ENCODE data around the gene EEF1B2. TPM values are rescaled to one million over a fixed set of nuclear protein-coding genes. Genes with fewer than 3 reads are reported as not detected.
"Not testable (repeated sequence)": the region's sequence is repeated elsewhere in the genome, so short reads cannot be mapped to it uniquely, and the experiment has no call there.

EEF1B2 gene
- total RNA-seq, 2 experiments from 2014 or later: 1,109 to 1,132 TPM

- peaks cover 6% of the 10 kb centered on the region for H3K36me3 Mint-ChIP-seq (ENCODE audit: low read depth)
- intact Hi-C loops (cut with DNase I, micrococcal nuclease): no loop called here
- Histone ChIP-seq H3K27ac (ENCODE audit: low read depth in 1 of 2, low read length in 2 of 2) (no peak overlapping the region), H3K4me1 (ENCODE audit: insufficient read depth, low read length) (no peaks in the 10 kb centered on the region), H3K4me3 (ENCODE audit: low read length) (no peak overlapping the region), H3K27me3 (ENCODE audit: control insufficient read depth in 1 of 2, insufficient read depth in 2 of 2, low read length in 2 of 2) (no peaks in the 10 kb centered on the region), H3K9me3 (ENCODE audit: control insufficient read depth in 1 of 2, insufficient read depth in 1 of 2, low read length in 2 of 2) (peaks cover 0 to 4% of the 10 kb centered on the region in 2 experiments), H3K36me3 (ENCODE audit: insufficient read depth, low read length) (no peaks in the 10 kb centered on the region)
- ChIA-PET CTCF (no interaction called here), POLR2A (no interaction called here)
- H3K27me3 Mint-ChIP-seq: no peaks in the 10 kb centered on the region
- ATAC-seq (ENCODE audit: poor library complexity) (no peak), DNase-seq (no peak)
- no peak for TF ChIP-seq CTCF (IDR thresholded peaks at IDR 0.05)
- H3K27ac Mint-ChIP-seq: no peak overlapping the region
- H3K4me1 Mint-ChIP-seq (ENCODE audit: low read depth): no peaks in the 10 kb centered on the region
- no peaks in the 10 kb centered on the region for H3K9me3 Mint-ChIP-seq
- no peak overlapping the region for H3K4me3 Mint-ChIP-seq
Observed at GRCh38 chr2:206173147-206173546, 13.5 kb downstream of the EEF1B2 start.

DNA sequence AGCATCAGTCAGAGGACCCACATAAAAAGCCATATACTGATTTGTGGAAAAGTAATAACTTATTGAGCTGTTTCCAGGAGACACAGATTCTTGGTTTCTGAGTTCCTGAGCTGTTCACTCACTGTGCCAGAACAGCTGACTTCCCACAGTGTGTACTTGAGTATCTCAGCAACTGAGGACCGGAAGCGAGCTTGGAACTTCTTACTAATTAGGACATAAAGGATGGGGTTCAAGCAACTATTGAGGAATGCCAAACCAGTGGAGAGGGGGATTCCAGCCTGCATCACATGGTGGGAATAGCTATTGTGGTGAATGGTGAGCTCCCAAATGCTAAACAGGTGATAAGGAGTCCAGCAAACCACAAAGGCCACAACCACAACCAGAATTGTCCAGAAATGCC is 16.4 kb downstream of the EEF1B2 start:
- CTCF ChIA-PET: no interaction called here
- H3K4me1 Mint-ChIP-seq (ENCODE audit: low read depth): no peaks in the 10 kb centered on the region
- H3K36me3 ChIP-seq (ENCODE audit: insufficient read depth, low read length): no peaks in the 10 kb centered on the region

GRCh38 chr2:206176901-206177300 is 17.2 kb downstream of the EEF1B2 start:
- POLR2A ChIA-PET: no interaction called here
- H3K4me3 Mint-ChIP-seq: no peak overlapping the region
- H3K9me3 Mint-ChIP-seq: no peaks in the 10 kb centered on the region
- Histone ChIP-seq H3K4me3 (ENCODE audit: low read length) (no peak overlapping the region), H3K27ac (ENCODE audit: low read depth in 1 of 2, low read length in 2 of 2) (no peak overlapping the region), H3K4me1 (ENCODE audit: insufficient read depth, low read length) (no peaks in the 10 kb centered on the region), H3K36me3 (ENCODE audit: insufficient read depth, low read length) (no peaks in the 10 kb centered on the region), H3K27me3 (ENCODE audit: control insufficient read depth in 1 of 2, insufficient read depth in 2 of 2, low read length in 2 of 2) (no peaks in the 10 kb centered on the region), H3K9me3 (ENCODE audit: control insufficient read depth in 1 of 2, insufficient read depth in 1 of 2, low read length in 2 of 2) (no peaks in the 10 kb centered on the region)
- CTCF ChIA-PET: no interaction called here
- no peak overlapping the region for H3K27ac Mint-ChIP-seq
- H3K4me1 Mint-ChIP-seq (ENCODE audit: low read depth): no peaks in the 10 kb centered on the region
- ATAC-seq (ENCODE audit: poor library complexity) (no peak), DNase-seq (no peak)
- no peak for TF ChIP-seq CTCF (IDR thresholded peaks at IDR 0.05)
- no peaks in the 10 kb centered on the region for H3K36me3 Mint-ChIP-seq (ENCODE audit: low read depth)
- H3K27me3 Mint-ChIP-seq: no peaks in the 10 kb centered on the region
- intact Hi-C loops (cut with DNase I, micrococcal nuclease): no loop called here

More for the DNA sequence above, 16.4 kb downstream of the EEF1B2 start:
- Histone ChIP-seq H3K27me3 (ENCODE audit: control insufficient read depth in 1 of 2, insufficient read depth in 2 of 2, low read length in 2 of 2) (no peaks in the 10 kb centered on the region), H3K4me1 (ENCODE audit: insufficient read depth, low read length) (no peaks in the 10 kb centered on the region), H3K9me3 (ENCODE audit: control insufficient read depth in 1 of 2, insufficient read depth in 1 of 2, low read length in 2 of 2) (no peaks in the 10 kb centered on the region), H3K4me3 (ENCODE audit: low read length) (no peak overlapping the region), H3K27ac (ENCODE audit: low read depth in 1 of 2, low read length in 2 of 2) (no peak overlapping the region)
- TF ChIP-seq CTCF (IDR thresholded peaks at IDR 0.05): no peak
- H3K4me3 Mint-ChIP-seq: no peak overlapping the region
- no peaks in the 10 kb centered on the region for H3K9me3 Mint-ChIP-seq
- H3K27ac Mint-ChIP-seq: no peak overlapping the region
- POLR2A ChIA-PET: no interaction called here
- intact Hi-C loops (cut with DNase I, micrococcal nuclease): no loop called here
- H3K36me3 Mint-ChIP-seq (ENCODE audit: low read depth): no peaks in the 10 kb centered on the region
- H3K27me3 Mint-ChIP-seq: no peaks in the 10 kb centered on the region
- ATAC-seq (ENCODE audit: poor library complexity): no peak
- no peak for DNase-seq

DNA sequence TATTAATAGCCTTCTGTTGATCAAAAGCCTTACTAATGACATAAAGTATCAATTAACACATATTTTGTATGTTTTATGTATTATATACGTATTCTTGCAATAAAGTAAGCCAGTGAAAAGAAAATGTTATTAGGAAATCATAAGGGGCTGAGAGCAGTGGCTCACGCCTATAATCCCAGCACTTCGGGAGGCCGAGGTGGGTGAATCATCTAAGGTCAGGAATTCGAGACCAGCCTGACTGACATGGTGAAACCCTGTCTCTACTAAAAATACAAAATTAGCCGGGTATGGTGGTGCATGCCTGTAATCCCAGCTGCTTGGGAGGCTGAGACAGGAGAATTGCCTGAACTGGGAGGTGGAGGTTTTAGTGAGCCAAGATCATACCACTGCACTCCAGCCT is 21.8 kb downstream of the EEF1B2 start:
- DNase-seq; ATAC-seq (ENCODE audit: poor library complexity); H3K4me3 ChIP-seq (ENCODE audit: low read length); H3K27ac Mint-ChIP-seq; H3K36me3 Mint-ChIP-seq (ENCODE audit: low read depth); H3K9me3 Mint-ChIP-seq; H3K27me3 Mint-ChIP-seq; CTCF ChIA-PET; H3K9me3 ChIP-seq (ENCODE audit: control insufficient read depth in 1 of 2, insufficient read depth in 1 of 2, low read length in 2 of 2); H3K27ac ChIP-seq (ENCODE audit: low read depth in 1 of 2, low read length in 2 of 2); intact Hi-C loops (cut with DNase I, micrococcal nuclease); H3K36me3 ChIP-seq (ENCODE audit: insufficient read depth, low read length); H3K4me1 Mint-ChIP-seq (ENCODE audit: low read depth); H3K4me3 Mint-ChIP-seq; H3K27me3 ChIP-seq (ENCODE audit: control insufficient read depth in 1 of 2, insufficient read depth in 2 of 2, low read length in 2 of 2); H3K4me1 ChIP-seq (ENCODE audit: insufficient read depth, low read length): not testable (repeated sequence)
- POLR2A ChIA-PET: interaction anchor here (0.6 kb wide), 1 partner anchor 1914 kb away, joined by 3 read pairs; no protein-coding TSS in a partner anchor
